Activated gamma-delta T cell treated with anti-CD3 and anti-CD28 coated beads, Interleukin-2, amount 50 U/mL, for 16 hours (primary cell): ENCODE data around the gene NUB1.

Experiments
- DNase-seq: peaks from one replicate; pipeline ENCODE4 v3.0.0-alpha.2; 2020; ENCODE audit warnings: low read depth

Gene NUB1

DNA sequence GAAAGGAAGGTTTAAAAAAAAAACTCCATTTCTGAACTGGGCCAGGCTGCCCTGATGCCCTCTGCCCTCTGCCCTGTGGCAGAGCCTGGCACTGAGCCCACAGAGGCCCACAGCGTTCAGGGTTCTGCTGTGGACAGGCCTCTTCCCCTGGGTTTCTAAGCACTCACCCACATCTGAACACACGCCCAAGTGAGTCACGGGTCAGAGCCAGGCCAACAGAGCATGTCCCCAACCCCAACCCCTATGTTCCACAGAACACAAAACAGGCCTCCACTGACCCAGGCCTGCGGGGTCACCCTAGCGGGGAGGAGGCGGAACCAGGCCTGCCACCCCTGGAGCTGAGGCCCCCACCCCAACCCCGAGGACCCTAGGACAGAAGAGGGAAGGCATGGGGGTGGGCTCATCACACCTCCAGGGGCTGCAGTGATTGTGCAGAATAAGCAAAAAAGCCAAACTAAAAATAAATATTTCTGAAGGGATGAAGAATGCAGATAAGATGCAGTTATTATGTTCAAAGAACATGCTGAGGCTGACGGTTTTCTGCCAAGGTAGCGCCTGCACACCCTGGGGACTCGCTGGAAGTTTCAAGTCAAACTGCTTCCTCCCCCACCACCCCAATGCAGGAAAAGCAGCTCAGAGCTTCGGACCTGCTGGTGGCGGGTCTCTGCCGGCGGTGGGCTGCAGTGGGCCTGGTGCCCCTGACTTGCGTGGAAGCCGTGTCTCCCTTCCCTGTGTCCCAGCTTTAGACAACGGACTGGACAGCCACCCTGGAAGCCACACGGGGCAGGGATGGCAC, 62.8 kb downstream of the NUB1 start:
- no peak for DNase-seq

DNA sequence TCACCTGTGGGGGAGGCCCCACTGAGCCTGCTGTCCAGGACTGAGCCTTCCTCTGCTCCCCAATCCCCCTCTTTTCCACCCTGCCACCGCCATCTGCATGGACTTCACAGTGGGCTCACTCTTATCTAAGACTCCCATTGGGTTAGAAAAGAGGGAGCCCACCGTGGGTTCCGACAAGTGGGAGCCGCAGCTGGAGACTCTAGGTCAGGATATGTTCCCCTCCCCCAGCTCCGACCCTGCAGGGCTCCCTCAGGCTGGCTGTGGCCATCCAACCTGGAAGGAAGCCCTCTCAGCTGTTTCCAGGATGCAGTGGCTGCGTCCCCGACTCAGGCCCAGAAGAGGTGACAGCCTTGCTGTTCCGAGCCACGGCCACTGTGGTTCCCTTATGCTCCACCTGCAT, 63.4 kb downstream of the NUB1 start:
- no peak for DNase-seq

DNA sequence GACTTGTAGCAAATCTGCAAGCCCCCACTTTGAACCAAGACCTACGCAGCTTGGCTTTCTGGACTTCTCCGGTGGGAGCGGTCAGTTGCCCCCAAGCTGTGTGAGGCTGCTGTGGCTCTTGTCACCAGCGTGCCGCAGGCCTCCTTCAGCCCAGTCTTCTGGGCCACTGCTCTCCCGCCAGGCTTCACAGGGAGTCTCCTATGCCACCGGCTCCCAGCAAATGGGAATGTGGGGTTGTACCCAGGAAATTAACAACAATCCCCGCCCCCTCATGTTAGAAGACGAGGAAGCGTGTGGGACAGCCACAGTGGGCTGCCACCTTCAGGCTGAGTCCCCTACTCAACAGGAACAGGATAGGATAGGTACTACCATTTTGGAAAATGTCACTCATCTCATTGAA, 64.0 kb downstream of the NUB1 start:
- no peak for DNase-seq

DNA sequence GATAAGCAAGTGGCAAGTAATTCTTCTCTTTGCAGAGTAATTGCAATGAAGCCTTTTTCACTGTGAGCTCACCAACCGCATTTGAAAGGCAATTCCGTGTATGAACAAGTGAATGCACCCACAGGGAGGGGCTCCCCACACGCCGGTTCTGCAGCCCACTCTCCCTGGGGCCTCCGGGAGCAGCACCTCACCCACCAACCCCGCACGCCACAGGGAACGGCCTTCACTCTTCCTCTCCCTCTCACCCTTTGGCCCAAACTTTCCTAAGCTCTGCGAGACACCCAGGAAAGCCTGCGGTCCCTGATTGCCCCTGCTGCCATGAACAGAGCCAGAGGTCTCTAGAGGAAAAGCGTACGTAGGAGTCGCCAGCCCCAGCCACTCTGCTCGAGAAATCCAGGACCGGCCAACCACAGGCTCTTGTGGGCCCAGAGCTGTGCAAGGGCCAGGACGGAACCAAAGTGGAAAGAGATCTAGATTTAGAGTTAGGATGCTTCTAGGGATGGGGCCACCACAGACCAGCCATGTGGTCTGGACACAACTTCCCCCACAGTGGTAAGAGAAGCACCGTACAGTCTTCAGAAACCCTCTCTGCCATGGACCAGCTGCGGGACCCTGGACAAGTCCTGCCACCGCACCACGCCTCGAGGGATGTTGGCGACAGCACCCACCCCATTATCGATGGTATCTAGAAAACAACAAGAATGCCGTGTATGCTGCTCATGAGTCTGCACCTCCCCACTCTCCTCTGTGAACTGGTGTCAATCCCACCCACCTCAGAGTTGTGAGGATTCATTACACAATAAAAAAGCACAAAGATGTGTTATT, 64.7 kb downstream of the NUB1 start:
- DNase-seq = no peak

DNA sequence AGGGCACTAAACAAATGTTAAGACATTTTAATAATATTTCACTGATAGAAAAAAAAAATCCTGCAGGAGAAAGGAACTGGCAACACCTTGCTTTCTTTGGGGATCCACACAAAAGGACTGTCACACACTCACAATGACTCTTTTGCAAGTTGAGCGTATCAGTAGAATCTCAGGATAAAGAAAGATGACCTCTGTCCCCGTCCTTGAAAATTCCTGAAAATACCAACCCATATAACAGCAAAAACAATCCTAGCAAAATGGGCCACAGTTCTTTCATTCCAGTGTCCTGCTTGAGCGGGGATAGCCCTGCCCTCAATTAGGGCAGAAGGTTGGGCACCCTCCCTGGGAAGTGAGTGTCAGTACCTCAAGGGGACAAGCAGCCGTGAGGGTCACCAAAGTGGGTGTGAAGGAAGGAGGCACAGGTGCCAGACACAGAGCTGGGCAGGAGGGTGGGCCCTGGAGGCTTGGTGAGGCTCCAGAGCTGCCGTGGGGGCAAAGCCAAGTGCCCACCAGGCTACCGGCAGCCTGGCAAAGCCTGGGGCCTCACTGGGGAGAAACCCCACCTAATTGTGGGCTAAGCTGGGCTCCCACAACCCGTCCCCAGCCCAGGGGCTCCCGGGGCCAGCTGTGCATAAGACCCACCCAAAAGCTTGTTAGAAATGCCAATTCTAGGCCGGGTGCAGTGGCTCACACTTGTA, 65.4 kb downstream of the NUB1 start:
- DNase-seq = no peak

- DNase-seq = no peak
Observed at GRCh38 chr7:151408498-151408838, 66.9 kb downstream of the NUB1 start.

DNA sequence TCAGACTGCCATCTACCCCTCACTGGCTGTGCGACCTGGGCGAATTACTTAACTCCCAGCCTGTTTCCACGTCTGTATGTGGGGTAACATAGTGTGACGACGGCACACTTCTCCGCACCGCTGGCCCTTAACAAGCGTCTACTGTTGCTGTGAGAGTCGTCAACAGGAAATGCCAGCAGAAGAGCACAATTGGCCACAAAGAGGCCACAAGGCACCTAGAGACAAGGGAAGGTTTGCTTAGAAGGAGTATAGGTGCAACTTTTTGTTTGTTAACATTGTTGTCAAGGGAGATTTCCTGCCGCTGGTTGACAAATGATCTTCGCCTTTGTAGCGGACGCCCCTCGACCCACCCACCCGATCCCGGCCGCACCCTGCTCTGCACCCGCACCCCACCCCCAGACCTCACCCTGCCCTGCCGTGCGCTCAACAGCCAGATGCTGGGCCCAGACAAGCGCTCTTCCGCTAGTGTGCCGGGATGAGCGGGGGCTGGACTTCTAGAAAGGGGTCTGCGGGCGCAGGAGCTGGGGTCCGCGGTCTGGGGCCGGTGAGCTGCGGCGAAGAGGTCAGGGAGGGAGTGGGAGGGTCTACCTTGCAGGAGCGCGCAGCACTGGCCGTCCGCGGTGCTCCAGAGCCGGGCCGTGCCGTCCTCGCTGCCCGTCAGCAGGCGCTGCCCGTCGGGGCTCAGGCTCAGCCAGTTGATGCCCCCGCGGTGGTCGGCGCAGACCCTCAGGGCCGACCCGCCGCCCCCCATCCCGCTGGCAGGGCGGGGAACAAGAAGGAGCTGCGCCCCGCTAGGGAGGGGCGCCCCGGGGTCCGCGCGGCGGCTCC, 67.4 kb downstream of the NUB1 start:
- peak; percentile 52 for DNase-seq

DNA sequence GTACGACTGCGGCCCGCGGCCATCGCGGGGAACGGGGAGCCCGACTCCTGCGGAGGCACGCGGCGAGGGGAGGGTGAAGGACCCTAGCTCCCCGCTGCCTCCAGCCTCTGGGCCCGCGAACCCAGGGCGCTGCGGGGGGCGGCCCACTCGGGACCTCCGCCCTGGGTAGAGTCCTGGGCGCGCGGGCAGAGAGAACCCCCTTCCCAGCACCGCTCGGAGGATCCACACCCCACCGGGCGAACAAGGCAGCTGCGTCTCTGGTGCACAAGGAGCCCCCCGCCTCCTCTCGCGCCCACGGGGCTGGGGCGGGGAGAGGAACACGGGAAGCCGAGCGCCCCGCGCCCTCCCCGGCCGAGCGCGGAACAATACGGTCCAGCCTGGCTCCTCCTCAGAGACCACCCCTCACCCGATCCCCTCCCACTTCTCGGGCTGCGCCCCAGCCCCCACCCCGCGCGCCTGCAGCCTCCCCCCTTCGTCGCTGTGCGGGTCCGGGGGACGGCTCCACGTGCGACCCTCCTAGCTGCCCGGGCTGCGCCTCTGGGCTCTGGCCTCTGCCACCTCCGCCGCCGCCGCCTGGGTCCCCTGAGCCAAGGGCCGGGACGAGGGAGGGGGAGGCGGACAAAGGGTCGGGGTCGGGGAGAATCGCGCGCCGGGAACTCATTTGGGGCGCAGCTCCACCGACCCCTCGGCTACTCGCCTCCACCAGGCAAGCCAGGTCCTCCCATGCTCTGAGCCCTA, 68.2 kb downstream of the NUB1 start, which contains the start of gene WDR86:
WDR86 (minus strand) TSS at position 372 of the 738 bp plus-strand sequence. CDS start 449 bp downstream, outside the sequence.
- no peak for DNase-seq

DNA sequence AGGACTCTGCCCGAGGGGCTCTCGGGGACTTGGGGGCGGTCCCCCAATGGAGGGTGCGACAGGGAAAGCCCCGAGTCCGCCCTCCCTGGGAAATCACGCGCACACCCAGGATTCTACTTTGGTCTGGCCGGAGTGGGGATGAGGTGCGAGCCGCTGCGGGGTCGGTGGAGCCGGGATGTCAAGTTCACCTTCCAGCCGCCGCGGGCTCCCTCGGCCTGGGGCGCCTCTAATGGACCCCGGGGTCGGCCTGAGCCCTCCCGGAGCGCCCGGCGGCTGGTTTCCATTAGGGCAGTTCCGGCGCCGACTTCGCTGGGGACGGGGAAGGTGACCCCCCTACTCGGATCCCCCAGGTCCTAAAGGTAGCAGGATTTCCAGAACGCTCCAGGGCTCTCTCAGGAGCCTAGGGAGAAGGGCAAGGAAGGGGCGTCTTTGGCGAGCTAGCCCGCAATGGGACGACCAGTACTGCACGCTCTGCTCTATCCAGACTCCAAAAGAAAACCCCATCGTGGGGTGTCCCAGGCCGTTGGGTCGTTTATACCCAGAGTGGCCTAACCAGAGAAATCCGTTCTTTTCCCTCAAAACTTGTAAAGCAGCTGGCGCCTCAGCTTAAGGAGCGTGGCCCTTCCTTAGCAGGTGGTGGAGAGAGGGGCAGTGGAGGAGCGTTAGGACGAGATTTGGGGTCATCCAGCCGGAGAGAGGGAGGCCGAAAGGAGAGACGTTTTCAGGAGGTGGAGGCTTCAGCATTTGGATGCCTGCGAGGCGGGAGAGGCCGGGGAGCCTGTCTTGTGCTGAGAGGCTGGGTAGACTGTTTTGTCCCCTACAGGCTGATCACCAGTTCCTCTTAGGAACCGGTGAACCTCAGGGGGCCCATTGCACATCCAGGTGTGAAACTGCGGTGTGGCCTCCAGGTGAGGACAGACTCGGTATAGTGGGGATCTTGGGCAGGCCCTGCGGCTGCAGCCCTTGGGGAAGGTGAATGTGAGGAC, 69.1 kb downstream of the NUB1 start:
- no peak for DNase-seq

DNA sequence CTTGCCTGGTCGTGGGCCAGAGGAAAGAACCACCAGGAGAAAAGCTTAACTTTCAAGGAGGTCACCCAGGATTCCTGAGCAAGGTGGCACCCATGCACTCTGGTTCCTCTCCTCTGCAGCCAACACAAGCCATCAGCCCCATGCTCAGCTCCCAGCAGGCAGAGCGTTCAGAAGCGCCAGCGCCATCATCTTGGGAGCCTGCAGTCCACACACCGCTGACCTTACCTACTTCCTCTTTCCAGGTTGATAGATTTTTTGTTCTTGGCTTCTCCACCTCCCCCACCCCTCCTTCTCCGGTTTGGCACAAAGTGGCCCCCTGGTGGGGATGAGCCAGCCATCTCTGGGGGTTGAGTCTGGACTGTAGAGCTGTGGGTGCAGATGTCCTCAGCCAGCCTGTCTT, 69.9 kb downstream of the NUB1 start:
- DNase-seq = no peak

GRCh38 chr7:151412318-151412717, 70.7 kb downstream of the NUB1 start:
- DNase-seq = no peak

GRCh38 chr7:151413241-151413640, 71.6 kb downstream of the NUB1 start:
- no peak for DNase-seq

- DNase-seq = no peak
Observed at GRCh38 chr7:151415375-151416105, 73.9 kb downstream of the NUB1 start.

GRCh38 chr7:151416112-151416940, 74.7 kb downstream of the NUB1 start:
- DNase-seq = no peak

DNA sequence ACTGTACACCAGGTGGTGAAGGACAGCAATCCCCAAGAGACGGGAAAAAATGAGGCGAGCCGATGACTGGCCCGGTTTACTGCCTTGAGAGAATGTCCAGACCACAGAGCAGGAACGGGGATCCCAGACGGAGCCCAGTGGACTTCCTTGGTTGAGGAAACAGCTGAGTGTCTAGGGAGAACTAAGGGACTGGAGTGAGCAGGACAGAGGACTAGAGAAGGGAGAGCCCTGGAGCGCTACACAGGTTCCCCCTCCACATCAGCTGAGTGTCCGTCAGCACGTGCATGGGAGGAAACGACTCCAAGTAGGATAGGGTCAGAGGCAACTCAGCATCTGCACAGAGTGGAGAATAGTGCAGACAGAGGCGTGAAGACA, 75.3 kb downstream of the NUB1 start:
- no peak for DNase-seq

GRCh38 chr7:151420144-151420543, 78.5 kb downstream of the NUB1 start:
- DNase-seq = no peak

- no peak for DNase-seq
Observed at GRCh38 chr7:151422212-151422611, 80.6 kb downstream of the NUB1 start.

DNA sequence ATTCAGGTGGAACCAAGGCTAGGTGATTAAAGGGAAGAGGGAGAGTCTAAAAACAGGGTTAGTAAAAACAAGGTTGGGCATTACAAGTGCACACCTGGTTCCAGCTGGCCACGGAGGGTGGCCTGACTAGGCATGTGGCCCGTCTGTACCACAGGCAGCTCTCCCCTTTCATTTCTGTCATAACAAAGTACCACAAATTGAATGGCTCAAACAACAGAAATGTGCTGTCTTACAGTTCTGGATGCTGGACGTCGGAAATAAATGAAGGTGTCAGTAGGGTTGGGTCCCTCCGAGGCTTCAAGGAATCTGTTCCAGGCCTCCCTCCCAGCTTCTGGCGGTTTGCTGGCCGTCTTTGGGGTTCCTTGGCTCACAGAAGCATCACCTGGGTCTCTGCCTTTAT, 81.6 kb downstream of the NUB1 start:
- no peak for DNase-seq
